Chondrocyte (in vitro differentiated cells): Measurements from ENCODE around the gene SQOR. TPM values are rescaled to one million over a fixed set of nuclear protein-coding genes. Genes with fewer than 3 reads are reported as not detected.

Experiments
- DNase-seq: peaks from one replicate; pipeline ENCODE4 v3.0.0; 2021; ENCODE audit warnings: mixed read lengths, low spot score
- H3K27ac Mint-ChIP-seq: one replicate; pipeline ENCODE4 v1.8.0; 2021; ENCODE audit warnings: mild to moderate bottlenecking, moderate library complexity, mixed read lengths; ENCODE audit not compliant: unreplicated experiment
- H3K27me3 Mint-ChIP-seq: 2 replicates; pipeline ENCODE4 v1.8.0; 2021; ENCODE audit warnings: low read depth, mixed read lengths
- H3K36me3 Mint-ChIP-seq: 2 replicates; pipeline ENCODE4 v1.8.0; 2021; ENCODE audit warnings: low read depth, mixed read lengths
- H3K4me1 Mint-ChIP-seq: 2 replicates; pipeline ENCODE4 v1.8.0; 2021; ENCODE audit warnings: low read depth, mild to moderate bottlenecking, mixed read lengths
- H3K4me3 Mint-ChIP-seq: one replicate; pipeline ENCODE4 v1.8.0; 2021; ENCODE audit warnings: mild to moderate bottlenecking, moderate library complexity, mixed read lengths; ENCODE audit not compliant: unreplicated experiment
- H3K9me3 Mint-ChIP-seq: 2 replicates; pipeline ENCODE4 v1.8.0; 2021; ENCODE audit warnings: low read depth, mixed read lengths
- CTCF ChIP-seq: fragments of 200-600 bp; sonication (generic); IDR thresholded peaks from 2 replicates; pipeline ENCODE4 v1.5.0; 2021; ENCODE audit warnings: antibody characterized with exemption, mild to moderate bottlenecking, moderate library complexity
- total RNA-seq: library from RNA; stranded (reverse); gene quantifications from 3 replicates; pipeline ENCODE4 v1.2.1, GENCODE V29; 2021

SQOR gene
- total RNA-seq, 1 donor from 2014 or later: 10.9 TPM

GRCh38 chr15:45674677-45675076 is 39.8 kb downstream of the SQOR start:
- Mint-ChIP-seq H3K4me3 (no peak overlapping the region), H3K36me3 (peaks cover 16% of the 10 kb centered on the region), H3K4me1 (peaks cover 2% of the 10 kb centered on the region), H3K27me3 (no peaks in the 10 kb centered on the region), H3K27ac (no peak overlapping the region), H3K9me3 (no peaks in the 10 kb centered on the region)
- no peak for DNase-seq
- TF ChIP-seq CTCF: no peak

GRCh38 chr15:45677797-45678196 is 43.0 kb downstream of the SQOR start:
- H3K36me3 Mint-ChIP-seq: peaks cover 17% of the 10 kb centered on the region
- H3K27me3 Mint-ChIP-seq: no peaks in the 10 kb centered on the region
- H3K27ac Mint-ChIP-seq: no peak overlapping the region
- no peak overlapping the region for H3K4me3 Mint-ChIP-seq
- H3K4me1 Mint-ChIP-seq: peaks cover 2% of the 10 kb centered on the region
- no peaks in the 10 kb centered on the region for H3K9me3 Mint-ChIP-seq
- DNase-seq: no peak
- TF ChIP-seq CTCF: no peak

- peaks cover 2% of the 10 kb centered on the region for H3K4me1 Mint-ChIP-seq
- no peak overlapping the region for H3K27ac Mint-ChIP-seq
- H3K27me3 Mint-ChIP-seq: no peaks in the 10 kb centered on the region
- H3K36me3 Mint-ChIP-seq: peaks cover 19% of the 10 kb centered on the region
- no peak for TF ChIP-seq CTCF
- H3K9me3 Mint-ChIP-seq: no peaks in the 10 kb centered on the region
- DNase-seq: no peak
- no peak overlapping the region for H3K4me3 Mint-ChIP-seq
Observed at GRCh38 chr15:45678459-45679178, 43.8 kb downstream of the SQOR start.

GRCh38 chr15:45684533-45684932 is 49.7 kb downstream of the SQOR start:
- Mint-ChIP-seq H3K36me3 (peaks cover 13% of the 10 kb centered on the region), H3K4me3 (no peak overlapping the region), H3K27ac (no peak overlapping the region), H3K27me3 (no peaks in the 10 kb centered on the region), H3K9me3 (no peaks in the 10 kb centered on the region), H3K4me1 (no peaks in the 10 kb centered on the region)
- TF ChIP-seq CTCF: no peak
- no peak for DNase-seq

- no peak for TF ChIP-seq CTCF
- H3K27me3 Mint-ChIP-seq: no peaks in the 10 kb centered on the region
- H3K36me3 Mint-ChIP-seq: peaks cover 25% of the 10 kb centered on the region
- DNase-seq: no peak
- H3K27ac Mint-ChIP-seq: no peak overlapping the region
- no peak overlapping the region for H3K4me3 Mint-ChIP-seq
- H3K4me1 Mint-ChIP-seq: no peaks in the 10 kb centered on the region
- no peaks in the 10 kb centered on the region for H3K9me3 Mint-ChIP-seq
Observed at GRCh38 chr15:45689616-45690015, 54.8 kb downstream of the SQOR start.
